IPS-18a (cell line): ENCODE measurements around the gene C19orf33.
"Not testable (repeated sequence)": the region's sequence is repeated elsewhere in the genome, so short reads cannot be mapped to it uniquely, and the experiment has no call there.

Experiments
- H3K27ac ChIP-seq: one replicate; pipeline ENCODE4 v1.5.1; 2013; ENCODE audit warnings: low read length
- H3K27me3 ChIP-seq: one replicate; pipeline ENCODE4 v1.6.1; 2013; ENCODE audit warnings: mild to moderate bottlenecking, low read length; ENCODE audit not compliant: control insufficient read depth, insufficient read depth
- H3K36me3 ChIP-seq: one replicate; pipeline ENCODE4 v1.6.1; 2013; ENCODE audit warnings: low read depth, low read length; ENCODE audit not compliant: control insufficient read depth
- H3K4me1 ChIP-seq: one replicate; pipeline ENCODE4 v1.6.1; 2013; ENCODE audit warnings: low read depth, low read length; ENCODE audit not compliant: control insufficient read depth
- H3K4me3 ChIP-seq: one replicate; pipeline ENCODE4 v1.5.1; 2013; ENCODE audit warnings: low read length
- H3K9ac ChIP-seq: one replicate; pipeline ENCODE4 v1.6.1; 2013; ENCODE audit warnings: mild to moderate bottlenecking, low read length, moderate library complexity
- H3K9me3 ChIP-seq: one replicate; pipeline ENCODE4 v1.6.1; 2013; ENCODE audit warnings: low read depth, low read length; ENCODE audit not compliant: control insufficient read depth

Gene C19orf33

DNA sequence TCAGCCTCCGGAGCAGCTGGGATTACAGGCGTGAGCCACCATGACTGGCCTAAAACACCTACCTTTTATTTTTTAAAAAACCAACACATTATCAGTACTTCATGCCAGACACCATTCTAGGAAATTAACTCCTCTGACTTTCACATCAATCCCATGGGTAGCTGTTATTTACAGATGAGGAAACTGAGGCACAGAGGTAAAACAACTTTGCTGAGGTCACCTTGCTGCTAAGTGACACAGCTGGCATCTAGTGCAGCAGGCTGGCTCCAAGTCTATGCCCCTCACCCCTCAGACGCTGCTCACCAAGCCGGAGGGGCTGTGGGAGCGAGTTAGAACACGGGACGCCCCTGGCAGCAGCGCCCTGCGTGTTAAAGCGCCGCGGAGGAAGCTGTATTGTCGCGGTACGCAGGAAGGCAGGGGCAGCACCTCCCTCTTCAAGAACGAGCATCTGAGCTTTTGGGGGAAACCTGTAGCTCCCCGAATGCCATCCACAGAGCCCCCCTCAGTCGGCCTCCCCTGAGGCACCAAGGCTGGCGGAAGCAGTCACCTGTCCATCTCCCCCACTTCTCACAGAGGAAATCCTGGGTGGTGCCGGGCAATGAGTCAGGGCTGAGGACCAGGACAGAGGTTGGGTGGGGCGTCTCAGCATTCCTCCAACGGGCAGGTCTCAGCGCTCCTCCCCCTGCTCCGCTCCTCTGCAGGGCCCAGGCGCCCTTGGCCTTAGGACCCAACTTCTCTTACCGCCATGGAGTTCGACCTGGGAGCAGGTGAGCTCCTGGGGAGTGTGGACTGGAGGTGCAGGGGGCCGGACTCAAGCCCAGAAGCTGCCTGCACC, at the start of gene C19orf33:
Gene C19orf33 (plus strand): TSS at position 735 of the 835 bp plus-strand sequence. CDS start 11 bp downstream, at position 746.
- peaks cover 5% of the 10 kb centered on the region for H3K4me1 ChIP-seq
- peaks cover 4% of the 10 kb centered on the region for H3K36me3 ChIP-seq
- peak within 1 kb of the TSS; percentile 20 for H3K4me3 ChIP-seq
- H3K9me3 ChIP-seq, result no peaks in the 10 kb centered on the region
- H3K27ac ChIP-seq, result no peak within 1 kb of the TSS
- H3K9ac ChIP-seq, result no peak within 1 kb of the TSS
- no peaks in the 10 kb centered on the region for H3K27me3 ChIP-seq

DNA sequence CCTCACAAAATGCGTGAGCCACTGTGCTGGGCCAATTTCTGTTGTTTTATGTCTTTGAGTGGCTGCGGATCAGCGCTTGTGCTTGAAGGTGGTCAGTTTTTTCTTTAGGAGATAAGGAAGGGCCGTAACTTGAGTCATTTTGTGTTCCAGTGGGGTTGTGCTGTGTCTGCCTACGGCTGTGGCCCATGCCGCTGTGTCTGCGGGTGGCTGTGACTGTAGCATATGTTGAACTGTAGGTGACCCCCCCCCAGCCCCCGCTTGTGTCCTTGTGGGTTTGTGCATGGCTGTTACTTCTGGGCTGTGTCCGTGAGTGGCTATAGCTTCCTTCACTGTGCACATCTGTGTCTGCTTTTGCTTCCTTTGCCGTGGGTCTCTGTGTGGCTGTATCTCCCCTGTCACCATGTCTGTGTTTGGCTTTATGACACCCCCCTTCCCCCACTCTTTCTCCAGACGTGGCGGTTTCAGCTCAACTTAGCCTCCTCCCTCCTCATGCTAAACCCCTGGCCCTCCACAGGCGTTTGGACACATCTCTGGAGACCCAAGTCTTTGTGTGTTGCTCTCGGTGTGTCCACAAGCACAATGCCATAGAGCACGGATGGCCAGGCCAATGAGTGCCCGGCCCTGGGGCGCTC, 48.6 kb upstream of the C19orf33 start:
- peaks cover 28% of the 10 kb centered on the region for H3K4me1 ChIP-seq

DNA sequence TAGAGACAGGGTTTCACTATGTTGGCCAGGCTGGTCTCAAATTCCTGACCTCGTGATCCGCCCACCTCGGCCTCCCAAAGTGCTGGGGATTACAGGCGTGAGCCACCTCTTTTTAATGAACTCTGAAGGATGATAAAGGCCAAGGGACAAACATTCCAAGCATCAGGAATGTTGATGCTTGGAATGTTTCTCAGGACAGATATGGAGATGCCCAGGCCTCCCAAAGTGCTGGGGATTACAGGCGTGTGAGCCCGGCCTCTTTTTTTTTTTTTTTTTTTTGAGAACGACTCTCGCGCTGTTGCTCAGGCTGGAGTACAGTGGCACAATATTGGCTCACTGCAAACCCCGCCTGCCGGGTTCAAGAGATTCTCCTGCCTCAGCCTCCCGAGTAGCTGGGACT, 42.1 kb upstream of the C19orf33 start:
- H3K9me3 ChIP-seq, result not testable (repeated sequence)

More for the DNA sequence above, 48.6 kb upstream of the C19orf33 start:
- Histone ChIP-seq H3K27ac (no peak overlapping the region), H3K36me3 (no peaks in the 10 kb centered on the region), H3K4me3 (peak overlapping the region; percentile 51), H3K9ac (no peak overlapping the region), H3K9me3 (no peaks in the 10 kb centered on the region), H3K27me3 (peaks cover 20% of the 10 kb centered on the region)

DNA sequence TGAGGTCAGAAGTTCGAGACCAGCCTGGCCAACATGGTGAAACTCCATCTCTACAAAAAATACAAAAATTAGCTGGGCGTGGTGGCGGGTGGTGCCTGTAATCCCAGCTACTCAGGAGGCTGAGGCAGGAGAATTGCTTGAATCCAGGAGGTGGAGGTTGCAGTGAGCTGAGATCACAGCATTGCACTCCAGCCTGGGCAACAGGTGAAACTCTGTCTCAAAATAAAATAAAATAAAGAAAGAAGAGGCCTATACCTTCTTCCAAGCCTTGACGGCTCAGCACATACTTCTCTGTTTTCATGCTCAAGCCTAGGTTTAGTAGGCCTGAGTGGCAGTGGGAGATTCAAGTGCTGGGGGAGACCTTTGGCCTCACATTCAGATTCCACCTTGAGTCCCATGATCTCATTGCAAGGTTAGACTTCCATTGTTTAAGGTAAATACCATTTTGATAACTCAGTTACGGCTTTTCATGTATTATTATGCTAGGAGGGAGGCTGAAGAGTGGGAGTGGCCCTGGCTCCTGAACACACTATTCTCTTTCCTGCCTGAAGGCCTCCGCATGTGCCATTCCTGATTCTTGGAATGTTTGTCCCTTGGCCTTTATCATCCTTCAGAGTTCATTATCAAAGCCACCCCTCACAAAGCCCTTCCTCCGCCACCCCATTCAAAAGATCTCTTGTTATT, 41.3 kb upstream of the C19orf33 start:
- Histone ChIP-seq H3K4me1 (peaks cover 30% of the 10 kb centered on the region), H3K4me3 (no peak overlapping the region), H3K9me3 (no peaks in the 10 kb centered on the region), H3K36me3 (no peaks in the 10 kb centered on the region), H3K9ac (no peak overlapping the region), H3K27me3 (no peaks in the 10 kb centered on the region), H3K27ac (no peak overlapping the region)

More for the DNA sequence above, 42.1 kb upstream of the C19orf33 start:
- H3K4me1 ChIP-seq, result peaks cover 22% of the 10 kb centered on the region
- H3K27ac ChIP-seq, H3K36me3 ChIP-seq, H3K4me3 ChIP-seq, H3K9ac ChIP-seq, H3K27me3 ChIP-seq: not testable (repeated sequence)

DNA sequence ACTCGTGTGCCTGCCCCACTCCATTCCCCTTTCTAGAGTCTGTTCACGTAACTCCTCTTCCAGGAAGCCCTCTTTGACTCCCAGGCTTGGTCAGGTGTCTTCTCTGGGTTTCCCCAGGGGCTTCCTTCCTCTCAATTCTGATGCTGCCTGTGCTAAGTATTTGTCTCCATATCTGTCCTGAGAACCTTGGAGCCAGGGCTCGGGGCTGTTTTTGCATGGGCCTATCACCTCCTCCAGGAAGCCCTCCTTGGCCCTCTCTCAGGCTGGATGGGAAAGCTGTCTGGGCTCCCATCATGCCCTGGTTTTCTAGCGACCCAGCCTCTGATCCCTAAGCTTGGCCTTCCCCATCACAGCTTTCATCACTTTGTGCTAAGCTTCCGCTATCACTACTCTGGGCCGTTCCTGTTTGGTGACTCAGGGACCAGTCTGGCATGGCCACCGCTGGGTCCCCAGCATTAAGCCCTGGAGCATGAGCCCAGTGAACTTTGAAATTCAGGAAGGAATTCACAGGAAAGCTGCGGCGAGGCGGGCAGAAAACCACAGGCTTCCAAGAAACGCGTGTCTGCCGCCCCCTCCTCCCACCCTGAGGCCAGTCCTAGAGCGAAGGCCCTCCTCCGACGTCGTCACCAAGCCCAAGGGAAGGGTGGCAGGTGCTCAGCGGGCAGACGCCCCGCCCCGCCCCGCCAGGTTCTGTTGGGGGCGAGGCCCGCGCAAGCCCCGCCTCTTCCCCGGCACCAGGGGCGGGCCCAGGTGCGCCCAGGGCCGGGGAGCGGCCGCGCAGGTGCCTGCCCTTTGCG, 40.2 kb upstream of the C19orf33 start:
- Histone ChIP-seq H3K4me3 (peak overlapping the region; percentile 83), H3K27me3 (no peaks in the 10 kb centered on the region), H3K36me3 (no peaks in the 10 kb centered on the region), H3K9ac (peak overlapping the region; percentile 91), H3K9me3 (no peaks in the 10 kb centered on the region), H3K27ac (peak overlapping the region; percentile 72), H3K4me1 (peaks cover 33% of the 10 kb centered on the region)

DNA sequence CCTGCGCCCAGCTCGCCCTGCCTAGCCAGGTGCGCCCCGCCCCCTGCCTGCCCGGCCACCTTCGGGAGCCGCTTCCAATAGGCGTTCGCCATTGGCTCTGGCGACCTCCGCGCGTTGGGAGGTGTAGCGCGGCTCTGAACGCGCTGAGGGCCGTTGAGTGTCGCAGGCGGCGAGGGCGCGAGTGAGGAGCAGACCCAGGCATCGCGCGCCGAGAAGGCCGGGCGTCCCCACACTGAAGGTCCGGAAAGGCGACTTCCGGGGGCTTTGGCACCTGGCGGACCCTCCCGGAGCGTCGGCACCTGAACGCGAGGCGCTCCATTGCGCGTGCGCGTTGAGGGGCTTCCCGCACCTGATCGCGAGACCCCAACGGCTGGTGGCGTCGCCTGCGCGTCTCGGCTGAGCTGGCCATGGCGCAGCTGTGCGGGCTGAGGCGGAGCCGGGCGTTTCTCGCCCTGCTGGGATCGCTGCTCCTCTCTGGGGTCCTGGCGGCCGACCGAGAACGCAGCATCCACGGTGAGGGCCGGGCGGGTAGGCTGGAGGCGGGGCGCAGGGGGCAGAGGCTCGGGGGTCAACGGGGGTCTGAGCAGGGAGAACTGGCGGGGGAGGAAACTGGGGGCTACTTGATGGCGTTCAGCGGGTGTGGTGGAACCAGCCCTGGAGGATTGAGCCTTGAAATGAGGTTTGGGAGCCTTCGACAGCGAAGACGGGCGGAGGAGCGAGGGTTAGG, 39.4 kb upstream of the C19orf33 start, which contains the start of gene SPINT2:
Gene SPINT2 (plus strand): TSS at position 88 of the 727 bp plus-strand sequence. CDS start 320 bp downstream, at position 408.
- Histone ChIP-seq H3K4me1 (peaks cover 33% of the 10 kb centered on the region), H3K9ac (peak within 1 kb of the TSS; percentile 91), H3K27ac (peak within 1 kb of the TSS; percentile 76), H3K9me3 (no peaks in the 10 kb centered on the region), H3K27me3 (no peaks in the 10 kb centered on the region), H3K4me3 (peak within 1 kb of the TSS; percentile 83), H3K36me3 (no peaks in the 10 kb centered on the region)

DNA sequence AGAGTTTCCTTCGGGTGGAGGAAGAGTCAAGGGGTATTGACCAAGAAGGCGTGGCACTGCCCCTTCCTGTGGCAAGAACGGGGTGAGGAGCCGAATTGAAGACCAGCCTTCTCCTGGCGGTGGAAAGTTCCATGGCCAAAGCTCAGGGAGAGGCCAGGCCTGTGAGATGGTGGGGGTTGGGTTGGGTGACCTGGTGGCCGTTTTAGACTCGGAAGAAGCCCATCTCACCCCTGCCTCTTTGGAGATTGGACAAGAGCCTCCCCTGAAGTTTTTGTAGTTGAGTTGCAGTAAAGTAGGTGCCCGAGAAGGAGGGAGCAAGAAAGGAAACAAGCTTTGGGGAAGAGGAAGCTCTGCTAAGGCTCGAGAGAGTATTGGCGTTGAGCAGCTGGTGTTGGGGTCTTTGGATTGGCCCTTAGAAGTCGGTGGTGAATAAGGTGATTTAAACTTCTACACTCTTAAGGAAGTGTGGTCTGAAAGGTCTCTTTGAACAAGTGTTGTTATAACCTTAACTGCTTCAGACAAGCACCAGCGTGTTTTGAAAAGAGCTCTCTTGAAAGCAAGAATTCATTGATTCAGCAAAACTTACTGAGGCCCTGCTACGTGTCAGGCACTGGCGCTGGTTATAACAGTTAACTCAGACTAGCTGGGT, 38.7 kb upstream of the C19orf33 start:
- H3K27ac ChIP-seq, result peak overlapping the region; percentile 76
- peaks cover 37% of the 10 kb centered on the region for H3K4me1 ChIP-seq
- no peaks in the 10 kb centered on the region for H3K9me3 ChIP-seq
- H3K4me3 ChIP-seq, result peak overlapping the region; percentile 83
- peak overlapping the region; percentile 91 for H3K9ac ChIP-seq
- no peaks in the 10 kb centered on the region for H3K27me3 ChIP-seq
- H3K36me3 ChIP-seq, result no peaks in the 10 kb centered on the region

DNA sequence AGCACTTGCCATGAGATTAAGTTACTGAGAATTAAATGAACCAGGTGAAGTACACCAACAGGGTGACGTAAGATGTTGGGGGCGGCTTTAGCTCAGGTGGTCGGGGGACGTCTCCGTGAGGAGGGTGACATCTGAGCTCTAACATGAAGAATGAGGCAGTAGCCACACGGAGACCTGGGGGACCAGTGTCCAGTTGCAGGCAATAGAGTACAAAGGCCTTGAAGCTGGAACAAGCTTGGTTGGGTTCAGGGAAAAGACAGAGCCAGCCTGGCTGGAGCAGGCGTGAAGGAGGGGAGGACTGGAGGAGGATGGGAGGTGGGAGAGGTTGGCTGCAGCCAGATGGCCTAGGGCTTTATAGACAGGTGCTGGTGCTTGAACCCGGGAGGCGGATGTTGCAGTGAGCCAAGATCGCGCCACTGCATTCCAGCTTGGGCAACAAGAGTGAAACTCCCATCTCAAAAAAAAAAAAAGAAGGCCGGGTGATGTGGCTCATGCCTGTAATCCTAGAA, 38.1 kb upstream of the C19orf33 start:
- no peaks in the 10 kb centered on the region for H3K9me3 ChIP-seq
- H3K4me3 ChIP-seq, result peak overlapping the region; percentile 83
- H3K36me3 ChIP-seq, result no peaks in the 10 kb centered on the region
- peak overlapping the region; percentile 91 for H3K9ac ChIP-seq
- H3K4me1 ChIP-seq, result peaks cover 38% of the 10 kb centered on the region
- H3K27me3 ChIP-seq, result no peaks in the 10 kb centered on the region
- no peak overlapping the region for H3K27ac ChIP-seq

DNA sequence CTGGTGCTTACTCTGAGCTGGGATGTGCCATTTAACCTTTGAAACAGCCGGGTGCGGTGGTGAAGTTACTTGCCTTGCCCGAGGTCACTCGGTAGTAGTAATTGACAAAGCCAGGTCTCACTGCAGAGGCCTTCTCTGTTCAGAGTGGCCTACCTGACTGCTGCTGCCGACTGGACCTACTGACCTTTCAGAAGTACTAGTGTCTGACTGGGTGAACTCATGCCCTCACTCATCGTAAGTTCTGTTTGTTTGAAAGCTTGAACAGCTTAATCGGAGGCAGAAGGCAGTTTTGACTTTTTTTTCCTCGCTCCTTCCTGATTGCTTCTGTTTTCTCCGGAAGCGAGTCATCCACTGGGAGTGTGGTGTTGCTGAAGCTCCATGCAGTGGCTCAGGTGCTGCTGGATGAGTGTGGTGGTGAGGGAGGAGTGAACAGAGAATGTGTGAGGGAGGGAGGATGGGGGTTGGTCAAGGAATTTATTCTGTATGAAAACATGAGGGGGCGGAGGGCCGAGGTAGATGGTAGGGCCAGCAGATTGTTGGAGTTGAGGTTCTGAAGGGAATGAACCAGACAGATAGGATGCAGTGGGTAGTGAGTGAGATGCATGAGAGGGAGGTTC, 37.0 kb upstream of the C19orf33 start:
- Histone ChIP-seq H3K4me1 (peaks cover 38% of the 10 kb centered on the region), H3K36me3 (no peaks in the 10 kb centered on the region), H3K27me3 (no peaks in the 10 kb centered on the region), H3K27ac (no peak overlapping the region), H3K4me3 (peak overlapping the region; percentile 19), H3K9me3 (no peaks in the 10 kb centered on the region), H3K9ac (no peak overlapping the region)
